Measurements from ENCODE around the gene STAC2.

The STAC2 gene

DNA sequence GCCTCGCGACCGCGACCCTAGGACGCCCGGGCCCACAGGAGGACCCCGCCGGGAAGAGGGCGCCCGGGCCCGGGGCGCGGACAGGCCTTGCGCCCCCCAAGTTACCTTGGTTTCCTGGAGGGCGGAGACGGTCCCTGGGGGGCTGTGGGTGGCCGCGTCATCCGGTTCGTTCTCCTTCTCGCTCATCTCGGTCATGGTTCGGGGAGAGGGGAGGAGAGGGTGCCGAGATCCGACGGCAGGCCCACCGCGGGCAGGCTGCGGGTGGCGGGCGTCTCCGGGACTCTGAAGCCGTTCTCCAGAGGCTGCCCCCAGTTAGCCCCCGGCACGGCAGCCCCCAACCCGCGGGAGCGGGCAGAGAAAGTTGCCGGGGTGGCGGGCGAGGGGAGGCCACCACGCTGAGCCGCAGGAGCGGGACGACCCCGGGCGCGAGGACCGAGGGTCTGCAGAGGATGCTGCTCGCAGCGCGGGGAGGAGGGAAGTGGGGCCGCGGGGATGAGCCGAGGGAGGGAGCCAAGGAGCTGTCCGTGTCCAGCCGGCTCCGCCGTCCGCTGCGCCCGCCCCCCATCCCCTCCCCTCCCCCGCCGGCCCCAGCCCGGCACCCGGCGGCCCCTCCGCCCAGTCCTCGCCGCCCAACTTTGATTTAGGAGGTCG is at the start of gene STAC2:
STAC2 (minus strand) TSS at position 638 of the 651 bp plus-strand sequence; CDS start at position 195, 443 bp downstream.
- TF ChIP-seq CTCF (IDR thresholded peaks at IDR 0.05; ENCODE audit: extremely low read depth, missing control alignments), result no peak
- no peak for DNase-seq (ENCODE audit: low spot score)

GRCh38 chr17:39271546-39271945 is 45.8 kb upstream of the STAC2 start:
- no peak for DNase-seq (ENCODE audit: low spot score)
- TF ChIP-seq CTCF (IDR thresholded peaks at IDR 0.05; ENCODE audit: extremely low read depth, missing control alignments), result no peak

DNA sequence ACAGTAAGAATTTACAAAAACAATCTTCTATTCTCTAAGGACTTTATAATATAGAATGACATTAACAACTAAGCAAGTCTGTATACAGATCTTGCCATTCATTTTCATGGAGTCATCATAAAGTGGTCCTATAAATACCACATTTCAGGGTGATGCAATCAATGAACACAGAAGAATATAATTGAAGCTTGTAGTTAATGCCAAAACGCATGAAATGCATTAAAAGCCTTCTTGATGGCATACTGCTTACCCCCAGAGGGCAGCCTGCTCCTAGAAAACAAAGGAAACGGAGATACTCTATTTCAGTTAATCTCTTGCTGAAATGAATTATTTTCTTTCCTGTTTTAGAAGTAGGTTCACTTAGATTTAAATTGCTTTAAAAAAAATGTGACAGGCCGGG is 45.2 kb upstream of the STAC2 start:
- TF ChIP-seq CTCF (IDR thresholded peaks at IDR 0.05; ENCODE audit: extremely low read depth, missing control alignments), result no peak
- DNase-seq (ENCODE audit: low spot score), result no peak

GRCh38 chr17:39264119-39264518 is 38.4 kb upstream of the STAC2 start:
- TF ChIP-seq CTCF (IDR thresholded peaks at IDR 0.05; ENCODE audit: extremely low read depth, missing control alignments), result no peak
- DNase-seq (ENCODE audit: low spot score), result no peak

DNA sequence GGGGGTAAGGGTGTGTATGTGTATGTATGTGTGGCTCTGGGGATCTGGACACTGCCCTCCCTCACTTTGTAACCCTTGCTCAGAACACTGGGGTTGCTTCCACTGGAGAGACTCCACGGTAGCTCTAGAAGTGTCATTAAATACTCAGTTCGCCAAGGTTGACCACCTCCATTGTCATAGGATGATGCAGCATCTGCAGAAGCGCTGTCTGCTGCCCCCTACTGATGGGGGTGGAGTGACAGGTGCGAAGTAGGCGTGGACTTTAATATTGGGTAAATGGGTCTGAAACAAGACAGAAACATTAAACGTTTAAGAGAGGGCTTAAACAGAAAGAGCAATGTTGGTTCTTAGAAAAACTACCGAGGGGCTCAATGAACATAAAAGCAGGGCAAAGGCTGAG is 35.5 kb upstream of the STAC2 start:
- no peak for DNase-seq (ENCODE audit: low spot score)
- no peak for TF ChIP-seq CTCF (IDR thresholded peaks at IDR 0.05; ENCODE audit: extremely low read depth, missing control alignments)

GRCh38 chr17:39252788-39253460 is 27.2 kb upstream of the STAC2 start:
- DNase-seq (ENCODE audit: low spot score), result no peak

More at GRCh38 chr17:39252788-39253460, 27.2 kb upstream of the STAC2 start:
- no peak for TF ChIP-seq CTCF (IDR thresholded peaks at IDR 0.05; ENCODE audit: extremely low read depth, missing control alignments)

All from GM20000 (cell line).